TTC549 (cell line): ENCODE measurements around the gene MCC.

ENCODE experiments used
- FAIRE-seq: peaks from 2 replicates; lab custom pipeline; 2012; peaks lifted over from hg19 to GRCh38; lab: Jason Lieb, UNC

MCC gene

DNA sequence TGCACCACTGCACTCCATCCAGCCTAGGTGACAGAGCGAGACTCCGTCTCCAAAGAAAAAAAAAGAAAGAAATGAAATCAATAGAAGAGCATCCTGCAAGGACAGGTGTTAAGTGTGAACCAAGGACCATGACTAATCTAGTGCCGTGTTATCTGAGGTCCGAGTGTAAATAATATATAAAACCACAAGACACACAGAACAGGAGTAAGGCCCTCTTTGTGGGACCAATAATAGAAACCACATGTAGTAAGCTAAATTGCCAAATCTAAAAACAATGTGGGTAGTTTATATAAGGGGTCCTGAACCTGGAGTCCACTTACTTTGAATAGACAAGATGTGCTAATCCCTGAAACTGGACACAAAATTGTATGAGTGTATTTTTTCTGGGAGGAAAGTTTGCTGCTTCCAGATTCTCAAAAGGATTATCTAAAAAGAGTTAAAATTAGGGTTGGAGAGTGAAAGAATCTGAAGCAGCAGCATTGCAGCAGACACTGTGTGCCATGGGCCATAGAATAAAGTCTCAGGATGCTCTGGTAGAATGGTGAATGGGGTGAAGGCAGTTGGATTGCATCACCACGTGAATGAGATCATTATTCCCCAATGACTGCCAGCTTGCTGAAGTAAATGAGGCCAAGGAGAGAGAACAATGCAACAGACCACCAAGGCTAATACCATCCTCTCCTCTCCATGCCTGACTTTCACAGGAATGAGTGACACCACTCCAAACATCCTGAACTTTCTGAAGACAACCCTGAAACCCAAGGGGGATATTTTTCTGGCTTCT is 288.9 kb downstream of the MCC start:
- FAIRE-seq: no peak

- FAIRE-seq: no peak
Observed at GRCh38 chr5:113197456-113198200, 290.6 kb downstream of the MCC start.

- no peak for FAIRE-seq
Observed at GRCh38 chr5:113195771-113196170, 292.5 kb downstream of the MCC start.

DNA sequence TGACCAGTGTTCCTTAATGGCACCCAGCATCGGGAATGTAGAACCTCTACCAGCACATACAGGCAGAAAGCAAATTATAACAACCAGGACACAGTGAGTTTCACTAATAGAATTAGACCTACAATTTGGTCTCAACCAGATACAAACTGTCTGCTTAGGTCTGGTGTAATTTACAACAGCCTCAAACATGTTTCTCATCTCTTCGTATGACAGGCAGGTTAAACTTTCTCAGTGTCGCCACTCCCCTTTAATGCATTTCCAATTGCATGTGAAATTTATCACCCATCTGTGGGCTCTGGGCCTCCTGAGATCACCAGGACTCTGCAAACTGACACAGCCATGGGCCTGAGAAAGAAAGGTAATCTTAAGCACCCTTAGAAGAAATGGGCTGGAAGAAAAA is 293.0 kb downstream of the MCC start:
- no peak for FAIRE-seq

- FAIRE-seq: no peak
Observed at GRCh38 chr5:113194591-113194990, 293.7 kb downstream of the MCC start.

- no peak for FAIRE-seq
Observed at GRCh38 chr5:113194125-113194524, 294.1 kb downstream of the MCC start.

DNA sequence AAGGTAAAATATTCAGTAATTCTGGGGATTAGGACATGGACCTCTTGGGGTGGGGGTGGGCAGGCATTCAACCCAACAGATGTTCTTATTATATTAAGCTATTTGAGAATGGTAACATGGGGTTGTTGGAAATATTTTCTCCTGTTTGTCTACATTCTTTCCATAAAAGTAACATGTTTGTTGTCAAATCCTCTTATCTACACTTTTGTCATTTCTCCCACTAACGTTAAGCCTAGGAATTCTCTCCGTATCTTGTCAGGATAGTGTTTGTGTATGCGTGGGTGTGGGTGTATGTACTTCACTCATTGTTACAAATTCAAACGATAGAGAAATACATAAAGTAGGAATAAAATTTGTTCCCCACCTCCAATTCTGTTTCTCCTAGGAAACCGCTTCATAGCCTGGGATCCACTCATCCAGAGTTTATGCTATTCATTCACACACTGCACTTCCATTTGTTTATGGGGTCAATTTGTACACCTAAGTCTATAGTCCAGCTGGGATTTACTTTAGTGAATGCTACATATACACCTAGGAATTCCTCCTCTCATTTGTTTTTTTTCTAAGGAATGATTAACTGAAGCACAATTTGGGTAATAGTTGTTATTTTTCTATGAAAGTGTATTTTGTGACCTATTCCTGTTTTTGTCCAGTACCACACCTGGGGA is 294.8 kb downstream of the MCC start:
- FAIRE-seq: no peak

- FAIRE-seq: no peak
Observed at GRCh38 chr5:113192541-113192940, 295.7 kb downstream of the MCC start.

- no peak for FAIRE-seq
Observed at GRCh38 chr5:113190347-113190746, 297.9 kb downstream of the MCC start.

DNA sequence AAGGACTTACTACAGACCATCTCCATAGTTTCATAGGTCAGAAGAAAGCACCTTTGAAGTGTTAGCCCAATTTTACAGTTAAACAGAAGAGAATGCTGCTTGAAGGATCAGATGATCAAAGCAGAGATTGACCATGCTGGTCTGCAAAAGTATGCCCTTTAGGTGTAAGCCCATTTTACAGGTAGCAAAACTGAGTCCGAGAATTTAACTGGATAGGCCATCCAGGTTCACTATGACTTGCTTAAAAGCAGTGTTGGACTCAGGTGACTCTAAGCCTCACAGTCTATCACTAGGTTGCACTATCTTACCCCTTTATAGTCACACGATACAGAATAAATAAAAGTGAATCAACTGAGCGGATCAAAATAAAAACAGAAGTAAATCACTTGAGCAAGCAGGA is 299.0 kb downstream of the MCC start:
- no peak for FAIRE-seq

GRCh38 chr5:113188436-113188835 is 299.8 kb downstream of the MCC start:
- FAIRE-seq: no peak

DNA sequence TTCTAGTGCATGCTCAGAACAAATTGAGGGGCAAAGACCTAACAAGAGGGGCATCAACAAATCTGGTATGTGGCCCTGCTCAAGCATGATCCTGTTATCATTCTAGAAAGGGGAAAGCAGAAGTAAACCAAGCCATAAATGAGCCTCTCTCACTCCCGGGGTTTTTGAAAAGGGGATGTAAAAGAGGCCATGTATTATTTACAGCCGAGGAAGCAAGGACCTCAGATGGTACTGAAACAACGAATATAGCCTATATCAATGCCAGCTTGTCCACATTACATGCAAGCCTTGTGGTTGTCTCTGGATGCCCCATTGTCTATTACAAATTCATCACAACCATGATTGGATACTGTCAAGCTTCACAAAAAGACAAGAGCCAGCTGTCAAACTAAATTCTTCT is 300.3 kb downstream of the MCC start:
- no peak for FAIRE-seq

DNA sequence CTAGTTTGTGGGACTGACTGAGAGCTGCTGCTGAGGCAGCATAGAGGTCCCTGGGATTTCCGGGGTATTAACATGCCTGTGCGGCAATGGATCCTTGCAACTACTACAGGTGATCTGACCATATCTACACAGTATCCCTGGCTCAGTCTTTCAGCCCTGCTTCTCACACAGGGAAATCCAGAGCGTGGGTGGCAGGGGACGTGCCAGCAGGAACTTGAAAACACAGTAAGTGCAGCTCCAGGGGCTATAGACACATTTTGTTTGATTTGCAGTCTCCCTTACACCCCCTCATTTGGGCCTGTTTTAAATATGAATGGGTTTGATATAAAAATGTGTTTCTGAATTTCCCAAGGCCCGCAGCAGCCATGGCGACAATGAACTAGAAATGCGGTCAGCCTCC is 302.2 kb downstream of the MCC start:
- no peak for FAIRE-seq

- FAIRE-seq: no peak
Observed at GRCh38 chr5:113183694-113184093, 304.6 kb downstream of the MCC start.

- FAIRE-seq: no peak
Observed at GRCh38 chr5:113182658-113183344, 305.5 kb downstream of the MCC start.

GRCh38 chr5:113181853-113182490 is 306.3 kb downstream of the MCC start:
- no peak for FAIRE-seq

GRCh38 chr5:113181409-113181808 is 306.8 kb downstream of the MCC start:
- no peak for FAIRE-seq

DNA sequence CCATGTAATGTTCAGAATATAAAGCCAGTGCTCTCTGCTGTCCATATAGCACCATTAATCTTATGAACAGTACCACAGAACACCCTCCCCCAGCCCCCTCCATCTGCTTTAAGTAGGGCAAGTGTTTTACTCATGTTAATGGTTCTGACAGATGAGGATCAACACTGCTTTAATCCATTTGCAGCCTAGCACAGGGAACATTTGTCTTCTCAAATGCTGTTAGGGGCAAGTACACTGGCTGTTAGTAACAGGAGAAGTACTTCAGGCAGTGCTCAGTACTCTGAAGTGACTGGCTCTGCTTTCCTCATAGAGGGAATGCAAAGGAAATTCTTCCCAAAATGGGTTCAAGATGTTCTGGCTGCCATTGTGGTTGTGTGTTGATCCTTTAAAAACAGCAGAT is 309.1 kb downstream of the MCC start:
- no peak for FAIRE-seq

GRCh38 chr5:113178073-113178779 is 310.0 kb downstream of the MCC start:
- FAIRE-seq: no peak

GRCh38 chr5:113177225-113177624 is 311.0 kb downstream of the MCC start:
- FAIRE-seq: no peak

GRCh38 chr5:113176734-113177133 is 311.5 kb downstream of the MCC start:
- no peak for FAIRE-seq

- FAIRE-seq: no peak
Observed at GRCh38 chr5:113176196-113176595, 312.1 kb downstream of the MCC start.
